Duodenal mucosa (tissue), 2 donors: Measurements from ENCODE around the gene CIDEA.
A peak's percentile ranks its signal among the peaks of the same experiment; 100 is the strongest.

Source experiments
- H3K27ac ChIP-seq: one replicate; pipeline ENCODE4 v1.7.0; 2013; ENCODE audit warnings: low read depth, low read length
- H3K27me3 ChIP-seq, 2 donors: one replicate each; pipeline ENCODE4 v1.7.0; 2013; ENCODE audit warnings: low read length in 2 of 2, control low read depth in 1 of 2; ENCODE audit not compliant: insufficient read depth in 2 of 2, control insufficient read depth in 1 of 2
- H3K36me3 ChIP-seq, 2 donors: one replicate each; pipeline ENCODE4 v1.7.0; 2013; ENCODE audit warnings: low read length in 2 of 2, control low read depth in 1 of 2; ENCODE audit not compliant: insufficient read depth in 2 of 2, control insufficient read depth in 1 of 2
- H3K4me1 ChIP-seq, 2 donors: one replicate each; pipeline ENCODE4 v1.7.0; 2013; ENCODE audit warnings: low read length in 2 of 2, control low read depth in 1 of 2; ENCODE audit not compliant: insufficient read depth in 2 of 2, control insufficient read depth in 1 of 2
- H3K4me3 ChIP-seq, 2 donors: one replicate each; pipeline ENCODE4 v1.7.0; 2013; ENCODE audit warnings: low read length in 2 of 2, low read depth in 1 of 2
- H3K9ac ChIP-seq, 2 donors: one replicate each; pipeline ENCODE4 v1.7.0; 2013; ENCODE audit warnings: low read length in 2 of 2, low read depth in 1 of 2
- H3K9me3 ChIP-seq, 2 donors: one replicate each; pipeline ENCODE4 v1.7.0; 2013; ENCODE audit warnings: low read length in 2 of 2, control low read depth in 1 of 2; ENCODE audit not compliant: control insufficient read depth in 1 of 2

Gene CIDEA

GRCh38 chr18:12299862-12300261, 45.7 kb downstream of the CIDEA start:
- H3K9me3 ChIP-seq = no peaks in the 10 kb centered on the region
- H3K27me3 ChIP-seq = no peaks in the 10 kb centered on the region
- H3K4me1 ChIP-seq = no peaks in the 10 kb centered on the region
- no peak overlapping the region for H3K27ac ChIP-seq
- H3K4me3 ChIP-seq = no peak overlapping the region
- no peak overlapping the region for H3K9ac ChIP-seq
- no peaks in the 10 kb centered on the region for H3K36me3 ChIP-seq

DNA sequence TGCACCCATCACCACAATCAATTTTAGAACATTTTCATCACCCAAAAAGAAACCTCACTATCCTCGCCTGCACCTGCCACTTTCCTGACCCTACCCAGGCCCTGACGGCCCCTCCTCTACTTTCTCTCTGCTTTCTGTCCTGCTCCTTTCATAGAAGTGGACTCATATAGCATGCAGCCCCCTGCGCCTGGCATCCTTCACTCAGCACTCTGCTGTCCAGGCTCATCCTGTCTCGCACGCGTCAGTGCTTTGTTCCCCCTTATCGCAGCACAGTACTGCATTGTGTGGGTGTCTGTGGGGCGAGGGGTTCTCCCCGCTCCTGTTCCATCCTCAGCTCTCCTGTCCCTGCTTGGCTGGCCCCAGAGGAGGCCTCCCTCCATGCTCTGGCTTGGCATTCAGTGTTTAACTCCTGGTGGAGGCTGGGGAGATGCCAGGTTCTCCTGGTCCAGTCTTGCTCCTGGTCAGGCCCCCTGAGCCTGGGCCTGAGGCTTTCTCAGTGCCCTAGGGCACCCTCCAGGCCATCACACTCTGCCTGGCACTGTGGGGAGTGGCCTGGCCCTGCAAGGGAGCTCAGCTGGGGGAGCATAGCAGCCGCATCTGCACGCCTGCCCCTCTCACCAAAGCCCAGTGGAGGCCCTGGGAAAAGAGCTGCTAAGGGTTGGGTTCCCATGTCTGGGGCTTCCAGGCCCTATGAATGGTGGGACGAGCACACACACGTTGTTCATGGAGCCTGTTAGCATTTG, 47.3 kb downstream of the CIDEA start:
- no peaks in the 10 kb centered on the region for H3K36me3 ChIP-seq
- H3K27ac ChIP-seq = no peak overlapping the region
- H3K4me1 ChIP-seq = peaks cover 0 to 1% of the 10 kb centered on the region in 2 donors
- no peak overlapping the region for H3K4me3 ChIP-seq
- H3K9ac ChIP-seq = no peak overlapping the region
- peaks cover 2 to 6% of the 10 kb centered on the region in 2 donors for H3K27me3 ChIP-seq
- H3K9me3 ChIP-seq = no peaks in the 10 kb centered on the region

DNA sequence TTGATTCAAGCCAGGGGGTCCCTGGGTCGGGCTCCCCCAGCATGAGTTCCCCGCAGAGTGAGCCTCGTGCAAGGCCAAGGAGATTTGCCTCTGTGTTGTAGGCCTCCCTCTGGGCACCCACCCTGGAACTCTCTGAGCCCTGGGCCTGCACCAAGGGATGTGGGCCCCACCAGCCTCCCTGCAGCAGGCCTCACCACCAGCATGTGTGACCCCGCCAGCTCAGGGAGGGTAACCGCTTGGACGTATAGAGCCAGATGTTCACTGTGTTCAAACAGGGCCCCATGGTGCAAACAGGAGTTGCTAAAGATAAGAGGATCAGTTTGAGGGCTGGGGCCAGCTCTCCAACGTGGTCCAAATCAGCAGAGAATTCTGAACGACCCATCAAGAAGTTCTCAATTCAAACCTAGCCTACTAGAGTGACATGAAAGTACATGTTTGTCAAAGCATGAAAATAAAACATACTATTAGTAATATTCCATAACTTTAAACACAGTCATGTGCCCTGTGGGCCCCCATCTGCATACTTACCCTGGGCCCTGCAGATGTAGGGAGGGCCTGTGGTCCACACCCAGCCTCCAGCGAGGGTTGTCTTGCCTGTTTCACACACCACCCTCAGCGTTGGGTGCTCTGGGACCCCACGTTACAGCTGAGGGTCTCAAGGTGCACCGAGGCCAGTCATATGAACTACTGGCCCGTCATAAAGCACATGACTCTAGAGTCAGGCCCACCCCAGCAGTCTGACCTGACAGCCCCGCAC, 48.4 kb downstream of the CIDEA start:
- Histone ChIP-seq H3K9ac (no peak overlapping the region), H3K27me3 (peaks cover 13 to 16% of the 10 kb centered on the region in 2 donors), H3K4me1 (peaks cover 0 to 5% of the 10 kb centered on the region in 2 donors), H3K36me3 (no peaks in the 10 kb centered on the region), H3K9me3 (no peaks in the 10 kb centered on the region), H3K4me3 (no peak overlapping the region), H3K27ac (no peak overlapping the region)

DNA sequence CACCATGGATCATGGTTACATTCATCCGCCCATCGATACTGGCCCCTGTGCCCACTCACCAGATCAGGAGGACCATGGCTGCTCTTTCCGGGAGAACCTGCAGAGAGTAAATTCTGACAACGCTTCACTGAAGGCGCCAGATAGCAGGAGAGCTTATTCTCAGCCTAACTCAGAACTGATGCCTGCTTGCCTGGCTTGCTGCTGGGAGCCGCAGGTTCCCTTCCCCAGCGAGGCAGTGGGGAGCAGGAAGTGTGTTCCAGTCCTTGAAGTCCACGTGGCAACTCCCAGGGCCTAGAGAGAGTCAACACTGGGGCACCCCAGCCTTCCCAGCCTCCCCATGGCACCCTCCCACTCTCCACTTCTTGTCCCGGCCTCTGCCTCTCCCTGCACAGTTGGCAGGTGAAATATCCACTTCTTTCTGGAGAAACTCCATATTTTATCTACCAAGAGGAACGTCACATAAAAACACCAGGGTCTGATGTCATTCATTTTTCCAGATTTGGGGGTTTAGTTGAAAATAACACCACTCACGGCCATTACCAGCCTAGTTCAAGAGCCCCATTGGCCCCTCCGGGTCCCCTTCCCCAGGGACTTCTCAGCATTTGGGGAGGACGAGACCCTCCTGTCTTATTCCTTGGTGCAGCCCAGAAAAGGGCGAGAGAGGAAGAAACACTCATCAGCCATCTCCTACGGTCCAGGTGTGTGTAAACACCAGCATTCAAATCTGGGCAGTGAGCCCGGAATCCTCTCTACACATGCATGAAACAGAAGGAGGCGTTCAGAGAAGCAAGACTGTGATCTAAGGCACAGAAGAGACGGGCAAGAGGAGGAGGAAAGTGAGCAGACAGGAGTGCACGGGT, 50.4 kb downstream of the CIDEA start:
- H3K9me3 ChIP-seq = no peaks in the 10 kb centered on the region
- no peak overlapping the region for H3K27ac ChIP-seq
- H3K9ac ChIP-seq = no peak overlapping the region
- H3K4me1 ChIP-seq = peaks cover 3 to 13% of the 10 kb centered on the region in 2 donors
- no peaks in the 10 kb centered on the region for H3K36me3 ChIP-seq
- no peak overlapping the region for H3K4me3 ChIP-seq
- peaks cover 16 to 22% of the 10 kb centered on the region in 2 donors for H3K27me3 ChIP-seq

GRCh38 chr18:12305211-12305610, 51.0 kb downstream of the CIDEA start:
- Histone ChIP-seq H3K4me3 (no peak overlapping the region), H3K27ac (no peak overlapping the region), H3K27me3 (peaks cover 19 to 27% of the 10 kb centered on the region in 2 donors), H3K9ac (no peak overlapping the region), H3K9me3 (no peaks in the 10 kb centered on the region), H3K36me3 (no peaks in the 10 kb centered on the region), H3K4me1 (peaks cover 4 to 13% of the 10 kb centered on the region in 2 donors)

GRCh38 chr18:12305930-12306629, 51.9 kb downstream of the CIDEA start:
- peaks cover 19 to 27% of the 10 kb centered on the region in 2 donors for H3K27me3 ChIP-seq
- H3K9me3 ChIP-seq = no peaks in the 10 kb centered on the region
- peaks cover 4 to 13% of the 10 kb centered on the region in 2 donors for H3K4me1 ChIP-seq
- no peak overlapping the region for H3K9ac ChIP-seq
- H3K36me3 ChIP-seq = no peaks in the 10 kb centered on the region
- no peak overlapping the region for H3K4me3 ChIP-seq
- H3K27ac ChIP-seq = no peak overlapping the region

GRCh38 chr18:12306752-12307700, 52.9 kb downstream of the CIDEA start:
- no peak overlapping the region for H3K9ac ChIP-seq
- H3K27ac ChIP-seq = peak overlapping the region; percentile 62
- H3K27me3 ChIP-seq = peaks cover 19 to 27% of the 10 kb centered on the region in 2 donors
- H3K4me1 ChIP-seq = peaks cover 4 to 13% of the 10 kb centered on the region in 2 donors
- H3K9me3 ChIP-seq = peaks cover 0 to 3% of the 10 kb centered on the region in 2 donors
- no peaks in the 10 kb centered on the region for H3K36me3 ChIP-seq
- H3K4me3 ChIP-seq = peak overlapping the region; percentile 31 to 58

DNA sequence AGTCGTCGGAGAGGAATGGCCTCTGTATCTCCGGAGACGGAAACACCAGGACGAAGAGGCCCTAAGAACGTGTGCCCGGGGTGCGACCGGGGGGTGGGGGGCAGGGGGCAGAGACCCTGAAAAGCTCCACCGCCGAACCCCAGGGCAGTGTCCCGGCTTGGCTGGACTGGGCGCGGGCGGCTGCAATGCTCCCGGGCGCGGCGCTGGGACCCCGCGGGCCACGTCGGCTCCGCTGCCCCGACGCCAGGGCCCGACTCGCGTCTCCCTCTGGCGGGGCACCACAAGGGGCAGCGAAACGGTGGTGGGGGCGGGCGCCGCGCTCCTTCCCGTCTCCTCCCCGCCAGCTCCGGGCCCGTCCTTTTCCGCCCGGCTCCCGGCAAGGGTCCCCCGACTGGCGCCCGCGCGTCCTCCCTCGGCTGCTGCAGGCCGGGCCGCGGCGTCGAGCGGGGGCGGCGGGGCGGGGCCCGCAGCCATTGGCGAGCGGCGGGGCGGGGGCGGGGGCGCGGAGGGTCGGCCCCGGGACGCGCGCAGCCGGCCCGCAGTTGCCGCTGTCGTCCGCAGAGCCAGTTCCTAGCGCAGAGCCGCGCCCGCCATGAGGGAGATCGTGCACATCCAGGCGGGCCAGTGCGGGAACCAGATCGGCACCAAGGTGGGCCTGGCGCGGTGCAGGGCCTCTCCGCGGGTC, 53.7 kb downstream of the CIDEA start, which contains the start of gene TUBB6:
TUBB6 (plus strand) TSS at position 541 of the 685 bp plus-strand sequence; CDS start at position 593, 52 bp downstream.
- H3K9me3 ChIP-seq = peaks cover 3 to 8% of the 10 kb centered on the region in 2 donors
- no peaks in the 10 kb centered on the region for H3K36me3 ChIP-seq
- H3K4me3 ChIP-seq = peak within 1 kb of the TSS; percentile 54 to 63
- H3K4me1 ChIP-seq = peaks cover 4 to 13% of the 10 kb centered on the region in 2 donors
- H3K27me3 ChIP-seq = peaks cover 19 to 27% of the 10 kb centered on the region in 2 donors
- H3K9ac ChIP-seq = peak within 1 kb of the TSS in 1 of 2 donors; percentile 15
- H3K27ac ChIP-seq = peak within 1 kb of the TSS; percentile 82
